Esophagus muscularis mucosa (tissue), 4 donors: ENCODE data around the gene SCN3A. TPM values are rescaled to one million over a fixed set of nuclear protein-coding genes. Genes with fewer than 3 reads are reported as not detected.

Source experiments
- DNase-seq: peaks from one replicate; pipeline ENCODE4 v3.0.0-alpha.2; 2017; ENCODE audit errors: extremely low spot score
- H3K27ac ChIP-seq, 4 donors: fragments of 200-600 bp; sonication (generic); replicated peaks in 1 of 4; 1 replicate in 3 of 4; 2 replicates in 1 of 4; pipeline ENCODE4 v1.5.1; 2016 to 2019; ENCODE audit warnings: mild to moderate bottlenecking in 1 of 4
- H3K27me3 ChIP-seq, 4 donors: fragments of 200-600 bp; sonication (generic); one replicate each; pipeline versions ENCODE4 v1.5.1 to v1.6.0; 2016 to 2019
- H3K36me3 ChIP-seq, 4 donors: fragments of 200-600 bp; sonication (generic); one replicate each; pipeline ENCODE4 v1.5.1; 2016 to 2019
- H3K4me1 ChIP-seq, 4 donors: fragments of 200-600 bp; sonication (generic); one replicate each; pipeline ENCODE4 v1.5.1; 2016 to 2019
- H3K4me3 ChIP-seq, 4 donors: fragments of 200-600 bp; sonication (generic); 1 replicate in 2 of 4; 2 replicates in 2 of 4; pipeline ENCODE4 v1.5.1; 2016 to 2019; ENCODE audit warnings: mild to moderate bottlenecking in 4 of 4, moderate library complexity in 1 of 4
- H3K9me3 ChIP-seq, 4 donors: fragments of 200-600 bp; sonication (generic); 1 replicate in 3 of 4; 2 replicates in 1 of 4; pipeline ENCODE4 v1.5.1; 2016 to 2019
- EP300 ChIP-seq: sonication (generic); formaldehyde crosslinking; IDR thresholded peaks from one replicate; pipeline ENCODE4 v1.6.1; 2017; ENCODE audit warnings: antibody characterized with exemption
- POLR2A ChIP-seq: fragments of 450-650 bp; IDR thresholded peaks from one replicate; pipeline ENCODE4 v1.6.1; 2017; ENCODE audit warnings: antibody characterized with exemption, moderate library complexity, mild to moderate bottlenecking, low read depth
- POLR2AphosphoS5 ChIP-seq, 2 donors: sonication (generic); formaldehyde crosslinking; IDR thresholded peaks; one replicate each; pipeline ENCODE4 v1.6.1; 2017; ENCODE audit warnings: antibody characterized with exemption in 2 of 2
- WGBS: methylation state at CpG from one replicate; pipeline ENCODE4 v1.1.5; 2018; 5-methylcytosine and 5-hydroxymethylcytosine counted together
- intact Hi-C: fragments of 100-400 bp; cut with DNase I; formaldehyde crosslinking; loops from one replicate; pipeline ENCODE4 v1.15.1; 2023
- total RNA-seq, 4 donors: library from RNA; depleted of rRNA; stranded (reverse); fragments of >200 nt; gene quantifications; one replicate each; pipeline versions ENCODE4 v1.1.0 to v1.2.1, GENCODE V29; 2016
- TF ChIP-seq, protein P1 (sequence below), 3 experiments: fragments of 200-600 bp in 2 of 3; fragments of 450-650 bp in 1 of 3; sonication (generic) in 2 of 3; IDR thresholded peaks; one replicate each; pipeline ENCODE4 v1.5.1; 2017 to 2019; ENCODE audit warnings: antibody characterized with exemption in 3 of 3, mild to moderate bottlenecking in 2 of 3, moderate library complexity in 1 of 3

SCN3A gene
- total RNA-seq, 4 donors from 2014 or later = 1.2 to 2.1 (median 1.7) TPM

GRCh38 chr2:165064743-165065142 lies 139.1 kb downstream of the SCN3A start:
- intact Hi-C loops = no loop called here
- TF ChIP-seq, protein P1, sequence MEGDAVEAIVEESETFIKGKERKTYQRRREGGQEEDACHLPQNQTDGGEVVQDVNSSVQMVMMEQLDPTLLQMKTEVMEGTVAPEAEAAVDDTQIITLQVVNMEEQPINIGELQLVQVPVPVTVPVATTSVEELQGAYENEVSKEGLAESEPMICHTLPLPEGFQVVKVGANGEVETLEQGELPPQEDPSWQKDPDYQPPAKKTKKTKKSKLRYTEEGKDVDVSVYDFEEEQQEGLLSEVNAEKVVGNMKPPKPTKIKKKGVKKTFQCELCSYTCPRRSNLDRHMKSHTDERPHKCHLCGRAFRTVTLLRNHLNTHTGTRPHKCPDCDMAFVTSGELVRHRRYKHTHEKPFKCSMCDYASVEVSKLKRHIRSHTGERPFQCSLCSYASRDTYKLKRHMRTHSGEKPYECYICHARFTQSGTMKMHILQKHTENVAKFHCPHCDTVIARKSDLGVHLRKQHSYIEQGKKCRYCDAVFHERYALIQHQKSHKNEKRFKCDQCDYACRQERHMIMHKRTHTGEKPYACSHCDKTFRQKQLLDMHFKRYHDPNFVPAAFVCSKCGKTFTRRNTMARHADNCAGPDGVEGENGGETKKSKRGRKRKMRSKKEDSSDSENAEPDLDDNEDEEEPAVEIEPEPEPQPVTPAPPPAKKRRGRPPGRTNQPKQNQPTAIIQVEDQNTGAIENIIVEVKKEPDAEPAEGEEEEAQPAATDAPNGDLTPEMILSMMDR (IDR thresholded peaks at IDR 0.05) = no peak
- no peak for TF ChIP-seq EP300
- TF ChIP-seq POLR2A = no peak
- no peak for TF ChIP-seq POLR2AphosphoS5 (IDR thresholded peaks at IDR 0.05)
- Histone ChIP-seq H3K9me3 (no peaks in the 10 kb centered on the region), H3K36me3 (no peaks in the 10 kb centered on the region), H3K4me1 (peaks cover 0 to 8% (median 7%) of the 10 kb centered on the region in 4 donors), H3K27ac (no peak overlapping the region), H3K27me3 (no peaks in the 10 kb centered on the region), H3K4me3 (no peak overlapping the region)
- 88% methylated on average over 3 of the region's 3 CpGs for WGBS
- no peak for DNase-seq

- TF ChIP-seq, protein P1 (IDR thresholded peaks at IDR 0.05) = no peak
- TF ChIP-seq EP300 (no peak), POLR2AphosphoS5 (IDR thresholded peaks at IDR 0.05) (no peak), POLR2A (no peak)
- H3K27me3 ChIP-seq = no peaks in the 10 kb centered on the region
- no peaks in the 10 kb centered on the region for H3K4me1 ChIP-seq
- no peak overlapping the region for H3K4me3 ChIP-seq
- DNase-seq = no peak
- WGBS = 36% methylated on average over 2 of the region's 2 CpGs
- no peaks in the 10 kb centered on the region for H3K9me3 ChIP-seq
- H3K27ac ChIP-seq = no peak overlapping the region
- H3K36me3 ChIP-seq = no peaks in the 10 kb centered on the region
- intact Hi-C loops = no loop called here
Observed at GRCh38 chr2:165060411-165060810, 143.4 kb downstream of the SCN3A start.

DNA sequence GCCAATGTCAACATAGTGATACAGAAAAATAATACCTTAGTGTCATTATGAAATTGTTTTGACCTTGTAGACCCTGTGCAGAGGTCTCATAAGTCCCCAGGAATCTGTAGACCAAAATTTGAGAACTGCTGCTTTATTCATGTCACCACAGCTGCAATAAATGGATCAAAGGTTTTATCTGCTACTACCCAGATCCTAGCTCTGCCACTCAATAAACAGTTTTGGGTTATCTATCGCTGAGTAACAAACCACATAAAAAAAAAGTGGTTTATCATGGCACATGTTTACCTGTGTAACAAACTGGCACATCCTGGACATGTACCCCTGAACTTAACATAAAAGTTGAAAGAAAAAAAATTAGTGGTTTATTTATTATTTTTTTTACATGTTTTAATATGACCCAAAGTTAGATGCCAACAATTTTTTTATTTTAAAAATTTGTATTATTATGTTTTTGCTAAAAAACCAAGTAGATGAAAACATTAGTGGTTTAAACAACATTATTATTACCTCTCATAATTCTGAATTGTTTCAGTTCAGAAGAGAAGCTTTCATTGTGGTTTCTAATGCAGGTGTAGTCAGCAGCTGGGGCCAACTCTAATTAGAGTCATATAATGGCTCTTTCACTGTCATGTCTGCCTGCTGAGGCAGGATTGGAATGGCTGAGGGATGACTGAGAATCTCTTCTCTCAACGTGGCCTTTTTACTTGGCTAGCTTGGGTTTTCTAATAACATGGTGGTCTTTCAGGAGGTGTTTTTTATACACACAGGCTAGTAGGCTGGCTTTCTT lies 145.2 kb downstream of the SCN3A start:
- Histone ChIP-seq H3K9me3 (no peaks in the 10 kb centered on the region), H3K27me3 (no peaks in the 10 kb centered on the region), H3K36me3 (no peaks in the 10 kb centered on the region), H3K4me3 (no peak overlapping the region), H3K27ac (no peak overlapping the region), H3K4me1 (no peaks in the 10 kb centered on the region)
- no peak for DNase-seq
- no peak for TF ChIP-seq POLR2AphosphoS5 (IDR thresholded peaks at IDR 0.05)
- no peak for TF ChIP-seq EP300
- no peak for TF ChIP-seq POLR2A
- TF ChIP-seq, protein P1 (IDR thresholded peaks at IDR 0.05) = no peak
- intact Hi-C loops = no loop called here
- WGBS = 80% methylated on average over 2 of the region's 2 CpGs

- intact Hi-C loops = no loop called here
- TF ChIP-seq POLR2AphosphoS5 (IDR thresholded peaks at IDR 0.05) (no peak), POLR2A (no peak), EP300 (no peak)
- TF ChIP-seq, protein P1 (IDR thresholded peaks at IDR 0.05) = no peak
- Histone ChIP-seq H3K27ac (no peak overlapping the region), H3K27me3 (no peaks in the 10 kb centered on the region), H3K36me3 (no peaks in the 10 kb centered on the region), H3K4me1 (no peaks in the 10 kb centered on the region), H3K9me3 (no peaks in the 10 kb centered on the region), H3K4me3 (no peak overlapping the region)
- 84% methylated on average over 3 of the region's 3 CpGs for WGBS
- no peak for DNase-seq
Observed at GRCh38 chr2:165057931-165058330, 145.9 kb downstream of the SCN3A start.

DNA sequence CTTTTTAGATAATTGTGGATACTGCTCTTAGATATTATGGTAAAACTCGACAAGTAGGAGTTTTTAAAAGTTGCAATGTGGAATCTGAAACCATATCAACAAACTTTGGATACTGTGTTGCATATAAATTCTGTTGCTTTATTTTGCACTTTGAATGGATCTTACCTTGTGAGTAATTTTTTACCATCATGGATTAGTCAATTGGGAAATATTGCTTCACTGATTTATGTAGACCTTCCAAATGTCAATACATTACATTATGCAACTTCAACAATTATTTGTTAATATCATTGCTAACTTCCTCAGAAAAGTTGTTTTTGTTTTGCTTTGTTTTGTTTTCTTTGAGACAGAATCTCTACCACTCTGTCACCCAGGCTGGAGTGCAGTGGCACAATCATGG lies 146.5 kb downstream of the SCN3A start:
- no peak overlapping the region for H3K27ac ChIP-seq
- H3K9me3 ChIP-seq = no peaks in the 10 kb centered on the region
- intact Hi-C loops = no loop called here
- H3K36me3 ChIP-seq = no peaks in the 10 kb centered on the region
- no peaks in the 10 kb centered on the region for H3K27me3 ChIP-seq
- TF ChIP-seq POLR2A (no peak), EP300 (no peak), POLR2AphosphoS5 (IDR thresholded peaks at IDR 0.05) (no peak)
- TF ChIP-seq, protein P1 (IDR thresholded peaks at IDR 0.05) = no peak
- DNase-seq = no peak
- no peak overlapping the region for H3K4me3 ChIP-seq
- H3K4me1 ChIP-seq = no peaks in the 10 kb centered on the region
- 85% methylated on average over 1 of the region's 1 CpG for WGBS
